Measurements from ENCODE around the gene YIPF3.

DNA sequence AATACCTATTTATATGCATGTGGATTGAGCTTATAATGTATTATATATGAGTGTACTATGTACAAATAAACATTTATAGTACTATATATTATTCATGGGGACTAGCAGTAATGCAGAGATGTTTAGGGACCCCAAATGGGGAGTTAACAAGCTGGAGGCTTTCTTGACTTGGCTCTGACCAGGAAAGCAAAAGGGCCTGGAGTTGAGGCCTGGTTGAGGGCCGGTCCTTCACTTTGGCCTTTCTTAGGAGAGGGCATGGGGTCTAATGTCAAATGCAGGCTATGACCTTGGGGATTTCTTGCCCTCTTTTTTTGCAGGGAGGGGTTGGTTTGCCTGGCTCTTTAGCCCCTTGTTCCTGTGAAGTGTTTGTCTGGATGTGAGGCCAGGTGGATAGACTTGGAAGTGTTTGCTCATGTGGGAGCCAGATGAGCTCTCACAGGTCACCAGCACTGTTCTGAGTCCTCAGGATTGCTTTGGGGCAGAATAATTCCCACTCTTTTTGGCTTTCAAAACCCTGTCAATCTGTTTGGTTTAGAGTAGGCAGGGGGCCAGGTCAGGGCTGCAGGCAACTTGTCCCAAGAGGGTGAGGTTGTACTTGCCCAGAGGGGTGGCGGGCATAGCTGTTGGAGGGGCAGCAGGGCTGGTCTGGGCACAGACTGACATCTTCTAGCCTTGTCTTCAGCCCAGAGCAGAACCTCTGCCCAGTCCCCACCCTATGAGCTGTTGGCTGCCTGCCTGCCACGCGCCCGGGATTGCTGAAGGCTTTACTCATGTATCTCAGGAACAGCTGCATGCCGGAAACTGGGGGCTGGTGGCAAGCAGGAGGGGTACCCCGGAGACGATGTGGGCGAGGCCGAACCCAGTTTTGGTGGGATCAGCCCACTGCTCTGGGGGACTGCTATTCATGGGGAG lies 24.7 kb downstream of the YIPF3 start:
- TF ChIP-seq, protein P1, sequence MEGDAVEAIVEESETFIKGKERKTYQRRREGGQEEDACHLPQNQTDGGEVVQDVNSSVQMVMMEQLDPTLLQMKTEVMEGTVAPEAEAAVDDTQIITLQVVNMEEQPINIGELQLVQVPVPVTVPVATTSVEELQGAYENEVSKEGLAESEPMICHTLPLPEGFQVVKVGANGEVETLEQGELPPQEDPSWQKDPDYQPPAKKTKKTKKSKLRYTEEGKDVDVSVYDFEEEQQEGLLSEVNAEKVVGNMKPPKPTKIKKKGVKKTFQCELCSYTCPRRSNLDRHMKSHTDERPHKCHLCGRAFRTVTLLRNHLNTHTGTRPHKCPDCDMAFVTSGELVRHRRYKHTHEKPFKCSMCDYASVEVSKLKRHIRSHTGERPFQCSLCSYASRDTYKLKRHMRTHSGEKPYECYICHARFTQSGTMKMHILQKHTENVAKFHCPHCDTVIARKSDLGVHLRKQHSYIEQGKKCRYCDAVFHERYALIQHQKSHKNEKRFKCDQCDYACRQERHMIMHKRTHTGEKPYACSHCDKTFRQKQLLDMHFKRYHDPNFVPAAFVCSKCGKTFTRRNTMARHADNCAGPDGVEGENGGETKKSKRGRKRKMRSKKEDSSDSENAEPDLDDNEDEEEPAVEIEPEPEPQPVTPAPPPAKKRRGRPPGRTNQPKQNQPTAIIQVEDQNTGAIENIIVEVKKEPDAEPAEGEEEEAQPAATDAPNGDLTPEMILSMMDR (IDR thresholded peaks at IDR 0.05; ENCODE audit: poor library complexity, severe bottlenecking), result no peak
- no peak for TF ChIP-seq POLR2AphosphoS5 (IDR thresholded peaks at IDR 0.05)
- TF ChIP-seq EP300 (conservative IDR thresholded peaks at IDR 0.05; ENCODE audit: poor library complexity, severe bottlenecking), result no peak

Data from neural cell (in vitro differentiated cells).